A673 (cell line): ENCODE results near the gene GXYLT2. TPM values are rescaled to one million over a fixed set of nuclear protein-coding genes. Genes with fewer than 3 reads are reported as not detected.
A peak's percentile ranks its signal among the peaks of the same experiment; 100 is the strongest.

Experiments
- Bru-seq: library from RNA; stranded (reverse); fragments of 400-500 nt; gene quantifications from one replicate; lab custom pipeline; 2021; lab: Mats Ljungman, UMichigan
- BruChase-seq, 2 experiments: library from RNA; stranded (reverse); fragments of 400-500 nt; gene quantifications; one replicate each; lab custom pipeline; 2021; lab: Mats Ljungman, UMichigan
- BruUV-seq: library from RNA; stranded (reverse); fragments of 400-500 nt; replicated peaks from 2 replicates; lab custom pipeline; 2021; lab: Mats Ljungman, UMichigan
- CTCF ChIA-PET: fragments of 300-600 bp; sonication (Branson Sonifier 250); formaldehyde crosslinking; loops from one replicate; lab custom pipeline; 2022; ENCODE audit warnings: antibody characterized with exemption; lab: Charles Lee
- POLR2A ChIA-PET: fragments of 300-600 bp; sonication (Branson Sonifier 250); formaldehyde crosslinking; loops from one replicate; lab custom pipeline; 2022; ENCODE audit warnings: antibody characterized with exemption; ENCODE audit not compliant: low non-redundant PET; lab: Charles Lee
- DNase-seq: peaks from one replicate; pipeline ENCODE4 v3.0.0-alpha.2; 2015; ENCODE audit warnings: low spot score
- H3K27ac ChIP-seq: fragments of 200-600 bp; sonication (generic); 2 replicates; pipeline ENCODE4 v1.5.1; 2016; ENCODE audit warnings: mixed run types, low read depth, mild to moderate bottlenecking, mixed read lengths, antibody characterized with exemption, low read length; ENCODE audit not compliant: poor library complexity, severe bottlenecking
- H3K27me3 ChIP-seq: fragments of 200-600 bp; sonication (generic); replicated peaks from 2 replicates; pipeline ENCODE4 v1.6.1; 2017; ENCODE audit warnings: mixed run types, low read depth, mild to moderate bottlenecking, mixed read lengths, antibody characterized with exemption, low read length; ENCODE audit not compliant: insufficient read depth, poor library complexity
- H3K36me3 ChIP-seq: fragments of 200-600 bp; sonication (generic); 2 replicates; pipeline ENCODE4 v1.6.1; 2016; ENCODE audit warnings: mixed run types, mild to moderate bottlenecking, mixed read lengths, antibody characterized with exemption, low read length; ENCODE audit not compliant: insufficient read depth, poor library complexity, severe bottlenecking
- H3K4me1 ChIP-seq: fragments of 200-600 bp; sonication (generic); 2 replicates; pipeline ENCODE4 v1.6.1; 2017; ENCODE audit warnings: mixed run types, mild to moderate bottlenecking, mixed read lengths, antibody characterized with exemption, low read length; ENCODE audit not compliant: insufficient read depth, poor library complexity, severe bottlenecking
- H3K4me3 ChIP-seq: fragments of 200-600 bp; sonication (generic); 2 replicates; pipeline ENCODE4 v1.5.1; 2016; ENCODE audit warnings: low read depth, mixed run types, mild to moderate bottlenecking, mixed read lengths, low read length; ENCODE audit not compliant: poor library complexity, severe bottlenecking
- H3K9me3 ChIP-seq: fragments of 200-600 bp; sonication (generic); 2 replicates; pipeline ENCODE4 v1.6.1; 2016; ENCODE audit warnings: mixed run types, low read depth, mild to moderate bottlenecking, mixed read lengths, antibody characterized with exemption, low read length; ENCODE audit not compliant: poor library complexity, severe bottlenecking
- CTCF ChIP-seq: fragments of 300-800, 200-600 bp; sonication (generic); conservative IDR thresholded peaks from 2 replicates; pipeline ENCODE4 v1.5.1; 2017; ENCODE audit warnings: low read depth, mild to moderate bottlenecking, antibody characterized with exemption, low read length, moderate library complexity, mixed read lengths
- EZH2 ChIP-seq: fragments of 200-600 bp; sonication (generic); IDR thresholded peaks from 2 replicates; pipeline ENCODE4 v1.6.1; 2017; ENCODE audit warnings: borderline replicate concordance, low read depth, mild to moderate bottlenecking, mixed read lengths, antibody characterized with exemption, low read length; ENCODE audit not compliant: poor library complexity, severe bottlenecking
- intact Hi-C: fragments of 100-400 bp; cut with micrococcal nuclease; formaldehyde crosslinking; loops from one replicate; pipeline ENCODE4 v1.10.0; 2022; ENCODE audit not compliant: unreplicated experiment
- long read RNA-seq: library from polyadenylated mRNA; stranded (forward); transcript quantifications from one replicate; pipeline ENCODE4 v2.0.0, GENCODE V29; 2022
- total RNA-seq: library from RNA; stranded (reverse); gene quantifications from 2 replicates; pipeline ENCODE4 v1.2.3, GENCODE V29; 2021

GXYLT2 gene, protein sequence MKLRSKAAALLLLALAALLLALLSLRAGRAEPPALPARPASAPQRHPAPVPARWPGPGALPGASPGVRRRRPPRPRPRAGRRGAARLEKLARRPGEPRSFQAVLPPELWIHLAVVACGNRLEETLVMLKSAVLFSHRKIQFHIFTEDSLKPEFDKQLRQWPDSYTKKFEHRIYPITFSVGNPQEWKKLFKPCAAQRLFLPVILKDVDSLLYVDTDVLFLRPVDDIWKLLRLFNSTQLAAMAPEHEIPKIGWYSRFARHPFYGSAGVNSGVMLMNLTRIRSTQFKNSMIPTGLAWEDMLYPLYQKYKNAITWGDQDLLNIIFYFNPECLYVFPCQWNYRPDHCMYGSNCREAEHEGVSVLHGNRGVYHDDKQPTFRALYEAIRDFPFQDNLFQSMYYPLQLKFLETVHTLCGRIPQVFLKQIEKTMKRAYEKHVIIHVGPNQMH
- total RNA-seq (10.7 and 17.1 TPM in 2 replicates), Bru-seq, nascent RNA (percentile 60 among the genes with signal in this experiment), BruChase-seq, experiment 1, labeled RNA remaining after a 2-hour chase (percentile 54 among the genes with signal in this experiment), BruChase-seq, experiment 2, labeled RNA remaining after a 6-hour chase (percentile 63 among the genes with signal in this experiment)
- long read RNA-seq, transcript GXYLT2-201 (7 exons, 3,260 nt): major isoform, 5 of 10 reads
- long read RNA-seq, partial matches to known transcripts: 3 of 10 reads
- long read RNA-seq, other reads (novel, unspliced or antisense): 2 of 10 reads

DNA sequence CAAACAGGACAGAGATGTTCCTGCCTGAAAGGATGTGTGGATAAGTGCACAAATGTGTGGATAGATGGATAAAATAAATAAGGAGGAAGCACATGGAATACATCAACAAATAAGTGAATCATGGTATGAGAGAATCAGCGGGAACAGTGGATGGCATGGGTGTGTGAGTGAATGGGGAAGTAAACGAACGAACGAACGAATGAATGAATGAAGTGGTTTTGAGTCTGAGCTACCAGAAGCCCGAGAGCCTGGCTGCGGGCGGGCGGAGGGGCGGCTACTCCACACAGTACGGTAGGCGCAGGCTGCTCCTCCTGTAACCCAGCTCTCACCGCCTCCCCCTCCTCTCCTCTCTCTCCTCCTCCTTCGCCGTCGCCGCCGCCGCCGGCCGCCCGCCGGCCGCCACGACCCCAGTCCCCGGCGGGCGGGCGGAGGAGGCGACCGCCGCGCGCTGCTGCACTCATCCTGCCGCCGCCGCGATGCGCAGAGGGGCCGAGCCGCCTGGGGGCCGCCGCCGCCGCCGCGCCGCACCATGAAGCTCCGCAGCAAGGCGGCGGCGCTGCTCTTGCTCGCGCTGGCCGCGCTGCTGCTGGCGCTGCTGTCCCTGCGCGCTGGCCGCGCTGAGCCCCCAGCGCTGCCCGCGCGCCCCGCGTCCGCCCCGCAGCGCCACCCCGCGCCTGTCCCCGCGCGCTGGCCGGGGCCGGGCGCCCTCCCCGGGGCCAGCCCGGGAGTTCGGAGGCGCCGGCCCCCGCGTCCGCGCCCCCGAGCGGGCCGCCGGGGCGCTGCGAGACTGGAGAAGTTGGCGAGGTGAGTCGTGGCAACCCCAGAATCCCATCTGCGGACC, at the start of gene GXYLT2:
TSS of gene GXYLT2 (plus strand) at position 342 of the 841 bp plus-strand sequence. CDS start at position 530, 188 bp downstream.
- peak; percentile 76 for DNase-seq
- POLR2A ChIA-PET: no interaction called here
- CTCF ChIA-PET: interaction anchor here (0.6 kb wide), 1 partner anchor 12 kb away, joined by 3 read pairs; no protein-coding TSS in a partner anchor
- TF ChIP-seq CTCF (no peak), EZH2 (no peak)
- peak within 1 kb of the TSS; percentile 61 for H3K27ac ChIP-seq
- intact Hi-C loops: loop anchor here (5.0 kb wide), 1 partner anchor 41 kb away; the partner anchor contains the start of gene SHQ1
- H3K4me3 ChIP-seq: peak within 1 kb of the TSS; percentile 58
- no peaks in the 10 kb centered on the region for H3K27me3 ChIP-seq
- BruUV-seq: no TSS peak
- peaks cover 26% of the 10 kb centered on the region for H3K4me1 ChIP-seq
- H3K36me3 ChIP-seq: no peaks in the 10 kb centered on the region
- H3K9me3 ChIP-seq: no peaks in the 10 kb centered on the region

GRCh38 chr3:72839057-72839456, 48.8 kb upstream of the GXYLT2 start:
- BruUV-seq: no TSS peak
- Histone ChIP-seq H3K36me3 (no peaks in the 10 kb centered on the region), H3K4me3 (no peak overlapping the region), H3K27me3 (no peaks in the 10 kb centered on the region), H3K4me1 (no peaks in the 10 kb centered on the region), H3K27ac (no peak overlapping the region), H3K9me3 (no peaks in the 10 kb centered on the region)
- intact Hi-C loops: no loop called here
- ChIA-PET POLR2A (no interaction called here), CTCF (no interaction called here)
- DNase-seq: no peak
- TF ChIP-seq EZH2 (no peak), CTCF (no peak)

DNA sequence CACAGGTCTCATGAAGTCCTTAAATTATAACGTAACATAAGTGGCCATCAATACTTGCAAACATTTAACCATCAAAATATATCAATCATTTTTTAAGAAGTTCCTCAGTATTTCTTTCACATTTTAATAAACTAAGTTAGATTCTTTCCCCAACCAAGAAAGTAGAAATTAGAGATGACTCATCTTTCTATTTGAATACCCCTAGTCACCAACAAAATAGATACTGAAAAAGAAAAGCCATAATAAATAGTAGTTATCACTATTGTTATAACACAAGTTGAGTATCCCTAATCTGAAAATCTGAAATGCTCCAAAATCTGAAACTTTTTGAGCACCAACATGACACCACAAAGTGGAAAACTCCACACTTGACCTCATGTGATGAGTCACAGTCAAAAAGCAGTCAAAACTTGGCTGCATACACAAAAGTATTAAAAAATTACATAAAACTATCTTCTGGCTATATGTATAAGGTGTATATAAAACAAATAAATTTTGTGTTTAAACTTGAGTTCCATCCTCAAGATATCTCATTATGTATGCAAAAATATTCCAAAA, 43.3 kb upstream of the GXYLT2 start:
- Histone ChIP-seq H3K4me3 (no peak overlapping the region), H3K36me3 (no peaks in the 10 kb centered on the region), H3K4me1 (no peaks in the 10 kb centered on the region), H3K27me3 (no peaks in the 10 kb centered on the region), H3K27ac (no peak overlapping the region), H3K9me3 (no peaks in the 10 kb centered on the region)
- ChIA-PET POLR2A (no interaction called here), CTCF (no interaction called here)
- DNase-seq: no peak
- TF ChIP-seq CTCF: no peak
- intact Hi-C loops: no loop called here
- no TSS peak for BruUV-seq
